GM03348 (cell line): Measurements from ENCODE around the gene TBC1D9B.

Source experiments
- DNase-seq: peaks from one replicate; pipeline ENCODE4 v3.0.0; 2012; ENCODE audit warnings: low spot score

TBC1D9B gene

DNA sequence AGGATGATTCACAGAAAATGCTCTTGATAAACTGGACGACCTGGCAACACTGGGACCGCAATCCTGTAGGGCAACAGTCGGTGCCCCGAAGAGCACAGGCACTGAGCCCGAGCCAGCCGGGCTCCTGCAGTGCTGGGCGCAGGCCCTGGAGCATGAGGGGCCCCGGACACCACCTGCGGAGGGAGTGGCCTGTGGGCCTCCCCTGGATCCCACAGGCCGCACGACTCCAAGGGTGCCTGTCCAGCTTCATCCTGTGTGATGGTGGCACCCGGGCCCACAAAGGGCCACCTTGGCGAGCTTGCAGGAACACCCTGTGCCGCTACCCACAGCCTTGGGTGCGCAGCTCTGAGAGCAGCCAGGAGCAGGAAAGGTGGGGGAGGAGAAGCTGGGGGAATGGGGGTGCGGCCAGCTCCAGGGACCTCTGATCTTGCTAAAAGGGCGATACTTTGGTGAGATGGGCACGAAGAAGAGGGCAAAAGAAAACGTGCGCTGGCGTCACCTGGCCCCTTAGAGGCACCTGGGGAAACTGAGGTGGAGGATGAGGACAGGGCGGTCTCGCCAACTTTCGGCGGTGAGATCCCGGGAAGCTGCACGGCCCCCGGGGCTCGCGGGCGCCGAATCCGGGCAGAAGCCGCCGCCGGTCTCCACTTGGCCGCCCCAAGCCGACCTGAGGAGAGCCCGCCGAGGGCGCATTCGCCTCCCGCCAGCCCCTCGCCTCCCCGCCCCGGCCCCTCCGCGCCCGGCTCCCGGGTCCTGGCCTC is 722 bp downstream of the TBC1D9B start:
- DNase-seq = peak; percentile 72

DNA sequence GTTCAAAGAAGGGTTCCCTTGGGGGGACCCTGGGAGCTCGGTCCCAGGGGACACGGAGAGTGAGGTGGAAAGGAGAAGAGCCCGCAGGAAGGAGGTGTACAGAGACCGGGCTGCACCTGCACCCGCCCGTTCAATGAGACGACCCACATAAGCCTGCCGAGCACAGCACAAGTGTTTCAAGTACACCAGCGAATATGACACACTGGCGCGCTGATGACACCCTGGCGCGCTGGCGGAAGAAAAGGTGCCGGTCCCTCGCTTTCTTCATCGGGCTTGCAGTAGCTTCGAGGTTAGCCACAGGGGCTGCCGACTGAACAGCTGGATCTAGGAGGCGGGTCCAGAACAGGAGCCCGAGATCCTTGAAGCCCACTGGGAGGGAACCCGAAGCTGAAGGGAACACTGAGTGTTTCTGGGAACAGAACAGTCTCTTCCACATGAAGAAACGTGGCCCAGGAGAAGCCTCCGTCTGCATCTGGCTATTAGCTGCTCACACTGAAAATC is 1.4 kb downstream of the TBC1D9B start:
- DNase-seq = no peak

DNA sequence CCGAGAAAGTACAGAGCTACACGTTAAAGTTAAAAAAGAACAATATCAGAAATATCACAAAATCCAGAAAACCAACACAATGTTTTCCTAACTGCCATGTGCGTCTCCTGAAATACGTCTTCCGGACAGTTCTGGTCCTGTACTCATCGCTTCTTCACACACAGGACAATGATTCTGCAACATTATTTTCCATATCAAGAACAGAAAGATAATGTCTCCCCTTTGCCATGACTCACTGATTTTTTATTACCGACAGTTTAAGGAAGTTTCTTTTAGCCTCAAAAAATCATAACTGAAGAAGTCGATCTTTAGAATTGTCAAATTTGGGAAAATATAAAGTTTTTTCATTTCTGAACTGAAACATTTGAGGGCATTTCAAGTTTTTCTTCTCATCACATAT is 2.5 kb downstream of the TBC1D9B start:
- DNase-seq = no peak

DNA sequence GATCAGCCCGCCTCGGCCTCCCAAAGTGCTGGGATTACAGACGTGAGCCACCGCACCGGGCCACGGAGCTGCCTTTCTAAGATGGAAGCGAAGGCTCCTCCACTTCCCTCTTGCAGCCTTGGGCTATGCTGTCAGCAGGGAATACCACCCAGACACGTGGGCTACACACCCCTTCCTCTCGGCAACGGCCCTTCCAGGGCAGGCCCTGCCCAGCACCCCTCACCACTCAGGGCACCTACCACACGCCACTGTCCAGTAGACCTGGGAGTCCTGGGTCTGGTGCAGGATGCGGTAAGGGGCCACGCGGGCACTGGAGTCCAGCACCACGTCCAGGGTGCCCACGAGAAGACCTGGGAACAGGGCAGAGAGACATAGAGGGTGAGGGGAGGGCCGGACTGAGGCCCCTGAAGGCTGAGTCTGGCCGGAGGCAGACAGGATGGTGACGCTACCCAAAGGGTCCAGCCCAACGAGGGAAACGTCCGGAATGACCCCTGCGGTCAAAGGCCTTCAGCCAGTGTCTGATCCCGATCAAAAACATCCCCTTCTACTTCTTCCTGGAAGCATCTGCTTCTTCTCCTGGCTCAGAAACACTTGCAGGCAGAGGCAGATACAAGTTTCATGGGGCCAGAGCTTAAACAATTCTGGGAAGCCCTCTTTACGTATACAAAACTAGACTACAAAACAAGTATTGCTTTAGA is 3.1 kb downstream of the TBC1D9B start:
- no peak for DNase-seq

DNA sequence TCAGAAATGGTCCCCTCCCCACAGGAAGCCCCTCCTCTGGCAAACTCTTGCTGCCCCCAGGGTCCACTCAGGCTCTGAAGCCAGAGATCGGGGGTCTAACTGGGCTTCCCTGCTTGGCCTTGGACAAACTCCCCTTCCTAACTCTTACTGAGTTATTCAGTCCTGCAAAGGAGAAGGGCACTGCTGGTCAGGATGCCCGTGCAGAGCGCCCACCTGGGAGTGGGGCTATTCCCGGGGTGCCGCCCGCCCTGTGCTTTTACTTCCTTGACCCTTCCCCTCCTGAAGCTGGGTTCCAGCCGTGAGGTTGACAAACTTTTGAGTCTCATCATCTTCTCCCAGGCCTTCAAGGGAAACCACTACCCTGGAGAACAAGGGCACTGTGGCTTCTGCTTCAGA is 4.9 kb downstream of the TBC1D9B start:
- no peak for DNase-seq

DNA sequence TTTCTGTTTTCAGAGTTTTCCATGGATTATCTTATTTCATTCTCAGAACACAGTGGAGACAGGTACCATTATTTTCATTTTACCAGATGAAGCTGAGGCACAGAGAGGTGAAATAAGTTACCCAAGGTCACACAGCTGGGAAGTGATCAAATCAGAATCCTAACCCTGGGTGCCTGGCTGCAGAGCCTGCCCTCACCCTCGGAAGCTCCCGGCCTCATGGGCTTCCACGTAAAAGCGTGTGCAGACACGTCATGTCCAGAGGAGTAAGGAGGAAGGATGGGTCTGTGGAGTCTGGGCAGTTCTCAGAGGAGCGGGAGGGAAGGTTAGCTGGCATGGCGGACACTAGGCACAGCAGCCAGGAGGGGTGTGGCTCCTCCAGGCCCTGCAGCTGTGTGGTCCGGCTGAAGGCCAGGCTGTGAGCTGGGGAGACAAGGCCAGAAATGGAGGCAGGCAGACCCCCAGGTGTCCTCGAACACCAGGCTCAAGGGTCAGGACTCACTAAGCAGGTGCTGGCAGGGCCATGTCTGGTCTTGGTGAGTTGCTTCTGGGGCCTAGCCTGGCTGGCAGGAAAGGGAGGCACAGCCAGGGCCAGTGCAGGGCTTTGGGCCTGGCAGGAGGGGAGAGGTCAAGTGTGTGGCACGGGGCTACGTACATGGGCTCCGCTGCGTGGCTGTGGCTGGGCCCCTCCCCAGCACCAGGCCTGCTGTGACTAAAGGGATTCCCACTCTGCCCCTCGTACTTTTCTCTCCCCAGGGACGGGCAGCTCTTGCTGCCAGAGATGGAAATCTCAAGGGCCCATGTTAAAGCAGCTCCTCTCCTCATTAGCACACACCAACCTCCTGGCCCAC is 5.6 kb downstream of the TBC1D9B start:
- DNase-seq = no peak

DNA sequence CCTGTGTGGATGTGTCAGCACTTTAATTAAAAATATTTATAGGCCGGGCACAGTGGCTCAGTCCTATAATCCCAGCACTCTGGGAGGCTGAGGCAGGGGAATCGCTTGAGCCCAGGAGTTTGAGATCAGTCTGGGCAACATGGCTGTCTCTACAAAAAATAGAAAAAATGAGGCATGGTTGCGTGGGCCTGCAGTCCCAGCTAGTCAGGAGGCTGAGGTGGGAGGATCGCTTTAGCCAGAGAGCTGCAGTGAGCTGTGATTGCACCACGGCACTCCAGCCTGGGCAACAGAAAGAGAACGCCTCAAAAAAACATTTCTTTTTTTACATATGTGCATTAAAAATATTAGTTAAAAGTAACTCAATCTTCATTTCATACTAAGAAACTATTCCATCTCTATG is 6.2 kb downstream of the TBC1D9B start:
- no peak for DNase-seq

DNA sequence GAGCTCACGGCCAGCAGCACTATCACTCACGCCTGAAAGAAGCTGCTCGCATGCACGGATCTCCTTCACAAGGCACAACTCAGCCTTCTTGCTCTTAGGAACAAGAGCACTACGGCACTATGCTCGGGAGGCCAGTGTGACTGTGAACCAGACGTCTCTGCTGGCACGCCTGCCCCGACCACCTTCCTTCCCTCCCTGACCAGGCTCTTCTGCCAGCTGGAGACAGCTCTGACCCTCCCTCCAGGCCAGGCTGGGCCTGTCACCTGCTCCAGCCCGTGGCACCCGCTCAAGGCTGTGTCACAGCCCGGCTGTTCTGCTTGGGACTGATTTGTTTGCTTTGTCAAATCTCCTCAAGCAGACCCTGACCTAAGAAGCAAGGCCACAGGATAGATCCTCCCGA is 7.0 kb downstream of the TBC1D9B start:
- DNase-seq = no peak

DNA sequence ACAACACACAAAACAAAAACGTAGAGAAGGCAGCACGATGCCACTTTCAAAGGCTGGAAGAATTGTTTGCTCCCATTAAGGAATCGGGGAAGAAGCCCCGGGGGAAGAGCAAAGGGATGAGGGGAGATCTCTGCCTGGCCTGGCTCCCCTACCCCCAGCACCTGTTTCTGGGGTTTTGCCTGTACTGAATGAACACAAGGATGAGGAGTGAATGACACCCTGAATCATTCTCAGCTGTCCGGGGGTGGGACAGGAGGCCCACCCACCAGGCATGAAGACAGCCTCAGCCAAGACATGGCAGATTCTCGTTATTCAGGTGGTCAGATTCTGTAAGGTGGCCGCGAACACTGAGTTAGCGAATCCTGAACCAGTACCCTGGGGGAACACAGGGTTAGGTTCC is 7.5 kb downstream of the TBC1D9B start:
- DNase-seq = no peak

DNA sequence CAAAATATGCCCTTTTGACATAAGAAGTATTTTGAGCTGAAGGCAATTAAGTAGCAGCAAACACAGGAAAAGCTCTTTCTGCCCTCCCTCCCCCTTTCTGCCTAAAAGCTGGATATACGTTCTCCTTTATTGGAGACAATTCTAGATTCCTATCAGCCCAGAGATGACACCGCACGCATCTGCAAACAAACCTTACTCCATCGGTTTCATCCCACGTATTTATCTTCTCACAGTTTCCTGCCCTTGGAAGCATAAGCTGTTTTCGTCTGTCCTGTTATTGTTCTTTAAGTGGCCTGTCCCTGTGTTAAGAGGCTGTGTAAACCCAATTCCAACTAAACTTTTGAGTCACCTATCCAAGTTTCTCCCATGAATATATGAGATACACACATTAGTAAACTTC is 11.8 kb downstream of the TBC1D9B start:
- DNase-seq = no peak

DNA sequence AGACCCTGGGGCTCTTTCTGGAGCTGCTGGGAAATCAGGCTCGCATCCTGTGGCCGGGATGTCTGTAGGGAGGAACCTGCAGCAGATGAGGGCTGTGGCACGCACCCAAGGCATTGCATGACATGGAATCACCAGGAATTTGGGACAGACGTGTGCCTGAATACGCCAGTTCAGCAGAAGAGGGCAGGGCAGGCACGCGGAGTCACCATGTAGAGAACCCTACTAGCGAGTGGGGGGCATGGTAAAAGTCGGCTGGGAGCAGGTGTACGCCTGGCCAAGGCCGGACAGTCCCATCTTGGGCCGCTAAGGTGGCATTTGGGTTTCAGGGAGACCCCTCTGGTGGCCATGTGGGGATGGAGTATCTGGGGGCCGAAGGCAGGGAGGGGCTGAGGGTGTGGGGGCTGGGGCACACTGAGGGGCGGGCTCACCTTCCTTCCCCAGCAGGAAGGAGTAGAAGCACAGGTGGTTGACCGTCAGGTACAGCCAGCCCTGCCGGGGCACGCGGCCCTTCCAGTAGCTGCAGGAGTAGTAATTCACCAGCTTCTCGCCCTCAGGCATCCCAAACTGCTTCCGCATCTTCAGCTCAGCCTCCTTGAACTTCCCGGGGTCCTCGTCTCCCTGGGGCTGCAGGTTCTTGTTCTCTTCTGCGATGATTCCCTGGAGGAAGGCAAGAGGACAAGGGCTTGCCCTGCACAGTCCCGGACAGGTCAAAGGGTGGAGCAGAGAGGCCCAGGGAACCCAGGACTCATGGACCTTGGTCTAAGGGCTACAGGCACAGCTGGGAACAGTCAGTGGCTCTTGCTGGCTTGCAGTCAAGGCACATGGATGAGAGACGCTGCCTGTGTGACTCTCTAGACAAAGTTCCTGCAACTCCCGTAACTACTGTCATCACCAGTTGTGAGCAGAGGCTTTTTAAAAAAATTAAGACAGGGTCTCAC is 13.5 kb downstream of the TBC1D9B start:
- no peak for DNase-seq

DNA sequence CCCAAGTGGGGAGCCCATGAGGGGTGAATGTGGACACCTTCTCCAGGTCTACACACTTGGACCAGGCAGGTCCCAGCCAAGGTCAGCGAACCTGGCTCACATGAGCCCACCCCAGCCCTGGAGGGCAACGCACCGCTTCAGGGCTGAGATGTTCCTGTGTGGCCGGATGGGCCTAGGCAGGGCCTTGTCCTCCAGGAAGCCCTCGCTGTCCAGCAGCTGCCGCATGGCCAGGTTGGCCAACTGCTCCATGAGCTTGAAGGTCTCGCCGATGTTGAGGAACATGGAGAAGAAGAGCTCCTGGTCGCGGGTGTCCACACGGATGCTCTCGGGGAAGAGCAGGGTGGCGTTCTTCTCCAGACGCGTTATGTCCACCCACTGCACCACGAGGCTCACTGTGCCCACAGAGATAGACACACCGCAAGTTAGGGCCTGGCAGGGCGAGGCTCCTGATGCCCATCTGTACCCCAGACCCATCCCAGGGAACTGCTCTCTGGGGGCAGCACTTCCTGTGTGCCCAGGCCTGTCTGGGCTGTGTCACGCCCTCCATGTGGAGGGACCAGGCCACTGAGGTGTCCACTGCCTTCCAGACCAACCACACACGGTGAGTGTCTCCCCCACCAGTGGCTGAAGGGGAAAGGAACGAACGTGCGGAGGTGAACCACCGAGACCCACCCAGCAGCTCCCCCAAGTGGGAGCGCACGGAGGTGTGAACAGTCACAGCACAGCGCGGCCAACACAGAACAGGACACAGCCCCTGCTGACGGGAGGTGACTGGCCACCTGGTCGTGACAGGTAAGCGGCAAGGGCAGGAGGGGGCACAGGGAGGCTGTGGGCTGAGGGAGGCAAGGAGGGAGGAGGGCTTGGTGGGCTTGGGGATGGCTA is 14.4 kb downstream of the TBC1D9B start:
- no peak for DNase-seq

DNA sequence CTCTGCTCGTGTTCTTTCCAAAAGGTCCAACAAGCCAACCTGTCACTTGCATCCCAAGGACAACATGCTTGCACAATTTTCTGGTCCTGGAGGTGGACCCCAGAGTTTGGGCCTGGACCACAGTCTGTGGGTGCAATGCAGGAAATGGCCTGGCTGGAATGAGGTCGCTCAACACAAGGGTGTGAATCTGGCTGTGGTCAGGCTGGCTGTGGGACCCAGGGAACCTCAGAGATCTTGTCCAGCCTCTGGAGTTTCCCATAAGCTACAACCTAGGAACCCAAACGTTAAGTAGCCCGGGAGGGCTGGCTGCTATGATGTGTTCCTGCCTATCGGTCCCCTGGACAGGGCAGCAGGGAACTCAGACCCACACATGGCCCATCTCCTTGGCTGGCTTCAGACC is 15.4 kb downstream of the TBC1D9B start:
- no peak for DNase-seq

DNA sequence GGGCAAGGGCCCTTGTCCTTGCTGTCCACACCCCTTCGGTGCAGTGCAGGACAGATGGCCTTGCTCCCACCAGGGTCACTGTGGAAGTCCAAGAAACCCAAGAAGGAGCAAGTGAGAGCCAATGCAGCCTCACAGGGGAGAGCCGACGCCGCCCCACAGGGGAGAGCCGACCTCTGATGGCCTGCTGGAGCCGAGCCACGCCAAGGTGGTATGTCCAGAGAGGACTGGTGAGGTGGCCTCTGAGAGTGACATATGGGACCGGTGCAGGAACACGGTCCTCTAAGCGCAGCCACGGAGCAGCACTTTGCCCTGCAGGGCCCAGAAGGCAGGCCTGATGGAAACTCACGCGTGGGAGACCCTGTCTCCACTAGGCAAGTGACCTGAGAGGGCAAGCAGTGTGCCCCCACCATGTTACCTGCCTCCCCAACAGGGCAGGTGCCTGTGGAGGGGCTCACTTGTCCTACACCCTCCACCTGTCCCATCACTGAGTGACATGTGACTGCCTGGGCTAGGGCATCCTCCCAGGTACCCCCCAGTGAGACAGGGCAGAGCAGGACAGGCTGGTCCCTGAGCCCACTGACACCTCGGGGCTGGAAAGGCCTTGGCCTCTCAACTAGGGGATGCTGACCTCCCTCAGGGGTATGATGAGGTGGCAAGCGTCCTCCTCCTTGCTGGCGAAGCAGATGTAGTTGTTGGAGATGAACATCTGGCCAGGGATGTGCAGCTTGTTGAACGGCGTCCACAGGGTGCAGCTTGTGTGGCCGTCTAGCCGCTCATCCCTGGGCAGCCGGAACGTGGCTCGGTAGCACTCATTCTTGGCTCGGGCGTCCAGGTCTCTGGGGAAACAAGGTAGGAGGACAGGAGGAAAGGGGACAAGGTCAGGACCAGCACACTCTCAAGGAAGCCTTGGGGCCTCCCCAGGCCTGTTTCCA is 16.7 kb downstream of the TBC1D9B start:
- DNase-seq = no peak

DNA sequence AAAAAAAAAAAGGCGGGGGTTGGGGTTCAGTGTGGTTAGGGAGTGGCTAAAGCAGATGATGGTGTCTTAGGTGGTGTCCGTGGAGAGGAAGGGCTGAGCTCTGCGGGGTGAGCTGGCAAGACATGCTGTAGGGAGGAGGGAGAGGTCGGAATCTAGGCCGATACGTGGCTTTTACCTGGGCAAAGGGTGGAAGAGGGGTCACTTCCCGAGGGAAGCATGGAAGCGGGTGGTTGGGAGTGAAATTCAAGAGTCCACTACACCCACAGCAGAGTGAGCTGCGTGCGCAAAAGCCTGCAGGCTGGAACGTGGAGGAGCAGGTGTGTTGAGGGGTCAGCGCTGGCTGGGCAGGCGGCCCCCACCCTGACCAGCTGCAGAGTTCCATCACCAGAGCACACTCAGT is 17.8 kb downstream of the TBC1D9B start:
- no peak for DNase-seq

DNA sequence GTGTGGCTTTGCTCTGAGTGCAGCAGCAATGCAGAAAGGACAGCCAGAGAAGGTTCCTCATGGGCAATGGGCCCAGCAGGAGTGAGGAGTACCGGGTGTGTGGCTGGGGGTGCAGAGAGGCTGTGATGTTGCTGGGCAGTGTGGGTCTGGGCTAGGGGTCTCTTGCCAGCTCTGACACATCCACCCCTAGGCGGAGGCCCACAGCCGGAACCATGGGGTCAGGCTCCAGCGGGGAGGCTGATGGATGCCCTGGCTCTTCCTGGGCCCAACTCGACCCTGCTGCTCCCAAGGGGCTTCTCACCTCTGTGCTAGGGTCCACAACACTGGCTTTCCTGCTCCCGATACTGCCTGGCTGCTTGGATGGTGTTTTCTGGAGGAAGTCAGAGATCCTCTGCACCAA is 19.9 kb downstream of the TBC1D9B start:
- DNase-seq = no peak

DNA sequence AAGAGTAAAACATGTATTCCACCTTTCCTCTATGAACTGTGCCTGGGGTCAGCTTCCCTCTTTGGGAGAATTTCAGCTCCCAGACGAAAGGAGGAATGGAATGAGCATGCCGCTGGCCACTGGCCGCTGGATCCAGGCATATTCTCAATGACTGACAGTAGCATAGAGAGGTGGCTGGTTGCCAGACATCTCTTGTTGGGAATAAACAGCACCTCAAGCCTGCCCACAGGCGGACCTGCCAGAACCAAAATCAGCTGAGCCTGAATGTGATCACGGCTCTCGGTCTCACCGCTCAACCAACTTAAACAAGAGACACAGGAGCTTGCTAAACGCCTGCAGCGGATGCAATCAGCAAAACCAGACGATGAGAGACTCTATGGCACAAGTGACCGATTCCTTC is 20.6 kb downstream of the TBC1D9B start:
- DNase-seq = no peak

DNA sequence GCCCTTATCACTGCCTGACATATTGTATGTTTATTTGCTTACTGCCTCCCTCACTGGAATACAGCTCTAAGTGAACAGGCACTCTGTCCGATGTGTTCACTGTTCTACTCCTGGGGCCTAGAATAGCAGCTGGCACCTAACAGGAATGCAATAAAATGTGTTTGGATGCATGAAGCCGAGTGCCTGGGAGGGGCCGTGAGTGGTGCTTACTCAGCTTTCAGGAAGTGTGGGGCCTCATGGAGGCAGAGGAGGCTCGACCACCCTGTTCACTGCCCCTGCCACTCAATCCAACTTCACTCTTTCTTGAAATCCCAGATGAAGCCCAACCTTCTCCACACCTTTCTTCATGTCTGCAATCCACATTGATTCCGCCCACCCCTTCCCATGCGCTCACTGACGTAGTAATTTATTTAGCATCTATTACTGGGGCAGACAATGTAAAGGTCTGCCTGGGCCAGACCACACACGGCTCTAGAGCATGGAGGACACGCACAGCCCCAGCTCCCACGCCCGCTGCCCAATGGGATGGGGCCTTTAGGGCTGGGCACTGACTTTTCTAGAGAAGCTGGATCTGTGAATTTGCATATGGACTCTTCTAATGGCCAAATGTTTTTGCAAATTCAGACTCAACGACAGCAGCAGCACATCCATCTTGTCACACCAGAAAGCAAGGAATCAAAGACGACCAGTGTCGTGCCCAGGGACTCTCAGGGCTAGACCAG is 21.3 kb downstream of the TBC1D9B start:
- DNase-seq = no peak
